Kidney (tissue), 14 donors: ENCODE measurements around the gene MYBPC2. TPM values are rescaled to one million over a fixed set of nuclear protein-coding genes. Genes with fewer than 3 reads are reported as not detected.
A peak's percentile ranks its signal among the peaks of the same experiment; 100 is the strongest.

Experiments
- DNase-seq, 5 donors: peaks; one replicate each; pipeline ENCODE4 v3.0.0-alpha.2; 2013 to 2020
- FAIRE-seq: peaks from 2 replicates; lab custom pipeline; 2012; peaks lifted over from hg19 to GRCh38; lab: Jason Lieb, UNC
- H3K27ac ChIP-seq, 2 donors: one replicate each; pipeline ENCODE4 v1.7.0; 2013; ENCODE audit warnings: low read depth in 2 of 2, low read length in 2 of 2, inconsistent platforms in 1 of 2
- H3K27me3 ChIP-seq: one replicate; pipeline ENCODE4 v1.7.1; 2013; ENCODE audit warnings: low read length, inconsistent platforms; ENCODE audit not compliant: control insufficient read depth, insufficient read depth
- H3K36me3 ChIP-seq, 3 donors: one replicate each; pipeline versions ENCODE4 v1.7.0 to v1.7.1; 2013; ENCODE audit warnings: low read length in 3 of 3, control low read depth in 1 of 3, inconsistent platforms in 1 of 3; ENCODE audit not compliant: insufficient read depth in 3 of 3, control insufficient read depth in 2 of 3
- H3K4me1 ChIP-seq, 3 donors: one replicate each; pipeline versions ENCODE4 v1.7.0 to v1.7.1; 2013; ENCODE audit warnings: low read length in 3 of 3, inconsistent platforms in 1 of 3, low read depth in 1 of 3; ENCODE audit not compliant: control insufficient read depth in 2 of 3, insufficient read depth in 2 of 3
- H3K4me3 ChIP-seq, 3 donors: one replicate each; pipeline versions ENCODE4 v1.7.0 to v1.8.1; 2013; ENCODE audit warnings: low read length in 3 of 3, control low read depth in 1 of 3, inconsistent platforms in 1 of 3
- H3K9ac ChIP-seq, 3 donors: one replicate each; pipeline versions ENCODE4 v1.7.0 to v1.7.1; 2013; ENCODE audit warnings: low read length in 3 of 3, control low read depth in 1 of 3, inconsistent platforms in 1 of 3
- H3K9me3 ChIP-seq, 3 donors: one replicate each; pipeline versions ENCODE4 v1.7.0 to v1.7.1; 2013; ENCODE audit warnings: low read length in 3 of 3, control low read depth in 1 of 3, inconsistent platforms in 1 of 3; ENCODE audit not compliant: control insufficient read depth in 2 of 3, insufficient read depth in 1 of 3
- intact Hi-C: fragments of 100-400 bp; cut with DNase I; formaldehyde crosslinking; loops from one replicate; pipeline ENCODE4 v1.11.1; 2022
- polyA plus RNA-seq: library from polyadenylated mRNA; stranded (reverse); fragments of 350-450 nt; fragmentation: Illumina TruSeq; extraction: RNeasy Lipid Tissue Mini Kit (QIAGEN cat#74804); gene quantifications from one replicate; pipeline ENCODE4 v1.2.3, GENCODE V29; 2014; ENCODE audit warnings: low read depth, low replicate concordance; ENCODE audit not compliant: insufficient read depth
- total RNA-seq: library from RNA; stranded (reverse); fragmentation: NEBNext Ultra II Directional; extraction: Animal tissue kit (Norgen Biotek cat#: 25700); gene quantifications from one replicate; pipeline ENCODE4 v1.2.1, GENCODE V29; 2021
- TF ChIP-seq, protein P1 (sequence below): IDR thresholded peaks from 3 replicates; pipeline ENCODE4 v1.5.1; 2012; ENCODE audit warnings: mild to moderate bottlenecking, moderate library complexity, borderline replicate concordance; ENCODE audit not compliant: insufficient read depth; ENCODE audit errors: extremely low read depth
- donor health status: control.
- donor health status: control.
- donor health status: control.
- donor health status: control.
- donor health status: control.
- donor health status: DM: yes; HTN: yes; CAD: no.
- donor health status: Normal renal cell carcinoma (clear cell type).

MYBPC2 gene
- total and polyA plus RNA-seq, 2 donors from 2014 or later = 0.98 TPM; not detected in 1

GRCh38 chr19:50476907-50477238 lies 44.2 kb downstream of the MYBPC2 start:
- no peaks in the 10 kb centered on the region for H3K27me3 ChIP-seq
- H3K4me1 ChIP-seq = peaks cover 0 to 9% (median 0%) of the 10 kb centered on the region in 3 donors
- H3K4me3 ChIP-seq = peak overlapping the region; percentile 81 to 96 (median 88)
- peak overlapping the region in 2 of 3 donors; percentile 72 to 81 for H3K9ac ChIP-seq
- TF ChIP-seq, protein P1, sequence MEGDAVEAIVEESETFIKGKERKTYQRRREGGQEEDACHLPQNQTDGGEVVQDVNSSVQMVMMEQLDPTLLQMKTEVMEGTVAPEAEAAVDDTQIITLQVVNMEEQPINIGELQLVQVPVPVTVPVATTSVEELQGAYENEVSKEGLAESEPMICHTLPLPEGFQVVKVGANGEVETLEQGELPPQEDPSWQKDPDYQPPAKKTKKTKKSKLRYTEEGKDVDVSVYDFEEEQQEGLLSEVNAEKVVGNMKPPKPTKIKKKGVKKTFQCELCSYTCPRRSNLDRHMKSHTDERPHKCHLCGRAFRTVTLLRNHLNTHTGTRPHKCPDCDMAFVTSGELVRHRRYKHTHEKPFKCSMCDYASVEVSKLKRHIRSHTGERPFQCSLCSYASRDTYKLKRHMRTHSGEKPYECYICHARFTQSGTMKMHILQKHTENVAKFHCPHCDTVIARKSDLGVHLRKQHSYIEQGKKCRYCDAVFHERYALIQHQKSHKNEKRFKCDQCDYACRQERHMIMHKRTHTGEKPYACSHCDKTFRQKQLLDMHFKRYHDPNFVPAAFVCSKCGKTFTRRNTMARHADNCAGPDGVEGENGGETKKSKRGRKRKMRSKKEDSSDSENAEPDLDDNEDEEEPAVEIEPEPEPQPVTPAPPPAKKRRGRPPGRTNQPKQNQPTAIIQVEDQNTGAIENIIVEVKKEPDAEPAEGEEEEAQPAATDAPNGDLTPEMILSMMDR = no peak
- DNase-seq (no peak), FAIRE-seq (no peak)
- H3K27ac ChIP-seq = peak overlapping the region; percentile 62 to 82
- peaks cover 0 to 14% (median 10%) of the 10 kb centered on the region in 3 donors for H3K36me3 ChIP-seq
- no peaks in the 10 kb centered on the region for H3K9me3 ChIP-seq
- intact Hi-C loops = no loop called here

- Histone ChIP-seq H3K36me3 (peaks cover 0 to 14% (median 10%) of the 10 kb centered on the region in 3 donors), H3K27ac (no peak overlapping the region), H3K9ac (no peak overlapping the region), H3K4me3 (peak overlapping the region in 2 of 3 donors; percentile 13 to 96), H3K27me3 (no peaks in the 10 kb centered on the region), H3K4me1 (peaks cover 0 to 9% (median 0%) of the 10 kb centered on the region in 3 donors), H3K9me3 (no peaks in the 10 kb centered on the region)
- DNase-seq (no peak), FAIRE-seq (no peak)
- intact Hi-C loops = no loop called here
- TF ChIP-seq, protein P1 = no peak
Observed at GRCh38 chr19:50477751-50478515, 45.2 kb downstream of the MYBPC2 start.

DNA sequence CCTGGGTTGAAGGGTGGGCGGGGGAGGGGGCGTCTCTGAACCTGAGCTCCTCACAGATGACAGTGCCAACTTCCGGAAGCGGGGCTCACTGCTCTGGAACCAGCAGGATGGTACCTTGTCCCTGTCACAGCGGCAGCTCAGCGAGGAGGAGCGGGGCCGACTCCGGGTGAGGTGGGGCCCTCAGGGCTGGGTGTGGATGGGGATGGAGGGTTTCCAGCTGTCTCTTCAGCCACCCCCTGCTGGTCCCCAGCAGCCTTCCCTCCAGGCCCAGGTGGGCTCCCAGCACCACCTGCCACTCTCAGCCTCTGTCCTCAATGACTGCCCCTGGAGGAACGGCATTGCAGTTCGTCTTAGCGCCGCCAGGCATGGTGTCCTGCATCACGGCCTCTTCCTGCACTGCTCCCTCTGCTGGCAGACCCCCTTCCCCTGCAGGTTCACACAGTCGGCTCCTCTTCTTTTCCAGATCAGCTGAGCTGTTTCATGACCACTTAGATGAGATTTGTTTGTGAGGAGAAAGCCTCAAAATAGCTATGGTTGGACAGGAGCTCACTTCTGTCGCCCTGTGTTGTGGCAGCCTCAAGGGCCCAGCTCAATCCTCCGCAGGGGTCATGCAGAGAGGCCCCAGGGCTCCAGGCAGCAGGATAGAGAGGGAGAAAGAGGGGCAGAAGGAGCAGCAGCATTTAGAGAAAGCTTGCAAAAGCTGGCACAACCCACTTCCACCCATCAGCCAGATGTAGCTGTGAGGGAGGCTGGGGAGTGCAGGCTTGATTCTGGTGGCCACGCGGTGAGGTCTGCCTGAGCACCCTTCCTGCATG lies 46.4 kb downstream of the MYBPC2 start:
- Histone ChIP-seq H3K9ac (no peak overlapping the region), H3K9me3 (no peaks in the 10 kb centered on the region), H3K4me1 (peaks cover 0 to 9% (median 0%) of the 10 kb centered on the region in 3 donors), H3K27me3 (no peaks in the 10 kb centered on the region), H3K36me3 (peaks cover 0 to 14% (median 10%) of the 10 kb centered on the region in 3 donors), H3K27ac (no peak overlapping the region), H3K4me3 (no peak overlapping the region)
- TF ChIP-seq, protein P1 = peak; percentile 0
- DNase-seq = peak in 1 of 5 donors; percentile 70
- intact Hi-C loops = no loop called here
- FAIRE-seq = no peak
